GM23338 (cell line): ENCODE measurements around the gene IGSF22.

Experiments
- CREB1 ChIP-seq: fragments of 250-450 bp; sonication (Bioruptor Pico); IDR thresholded peaks from 2 replicates; pipeline ENCODE4 v1.5.0; 2020; ENCODE audit warnings: low read depth, mild to moderate bottlenecking, moderate library complexity
- CTCF ChIP-seq, 2 experiments: fragments of 200-600 bp in 1 of 2; sonication (generic) in 1 of 2; conservative IDR thresholded peaks; 2 replicates each; pipeline versions ENCODE4 v1.5.1 to v1.6.1; 2016 to 2017; ENCODE audit warnings: antibody characterized with exemption in 2 of 2, low read depth in 2 of 2, mild to moderate bottlenecking in 2 of 2, moderate library complexity in 1 of 2
- EZH2 ChIP-seq: fragments of 200-600 bp; sonication (generic); IDR thresholded peaks from one replicate; pipeline ENCODE4 v1.8.0; 2017; ENCODE audit warnings: antibody characterized with exemption, mild to moderate bottlenecking, low read depth; ENCODE audit not compliant: unreplicated experiment
- EZH2phosphoT487 ChIP-seq: fragments of 200-600 bp; sonication (generic); IDR thresholded peaks from one replicate; pipeline ENCODE4 v1.8.1; 2018; ENCODE audit warnings: antibody characterized with exemption; ENCODE audit not compliant: unreplicated experiment
- JUNB ChIP-seq: IDR thresholded peaks from one replicate; pipeline ENCODE4 v1.6.1; 2016; ENCODE audit warnings: antibody characterized with exemption; ENCODE audit not compliant: unreplicated experiment
- POLR2AphosphoS5 ChIP-seq: IDR thresholded peaks from 2 replicates; pipeline ENCODE4 v1.6.1; 2016; ENCODE audit warnings: antibody characterized with exemption, low read depth
- REST ChIP-seq: IDR thresholded peaks from one replicate; pipeline ENCODE4 v1.6.1; 2018; ENCODE audit warnings: antibody characterized with exemption; ENCODE audit not compliant: unreplicated experiment
- ZNF462 ChIP-seq: fragments of 250-450 bp; sonication (Bioruptor Pico); IDR thresholded peaks from 2 replicates; pipeline ENCODE4 v1.5.0; 2020; ENCODE audit warnings: mild to moderate bottlenecking, moderate library complexity

DNA sequence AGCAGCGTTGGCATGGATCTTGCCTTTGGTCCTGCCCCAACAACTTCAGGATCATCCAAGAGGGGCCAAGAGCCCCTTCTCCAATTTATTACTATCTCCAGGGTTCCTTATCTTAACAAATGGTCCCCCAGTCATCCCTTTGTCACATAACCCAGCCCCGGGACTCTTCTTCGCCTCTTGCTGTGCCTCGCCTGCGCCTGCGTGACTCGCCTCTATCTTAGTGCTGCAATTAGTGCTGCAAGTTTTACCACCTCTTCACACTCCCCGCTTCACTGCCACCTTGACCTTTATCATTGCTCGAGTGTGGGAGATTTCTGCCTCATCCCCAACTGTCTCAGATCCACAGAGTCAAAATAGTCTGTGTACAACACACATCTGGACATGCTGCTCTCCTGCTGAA lies 4.0 kb upstream of the IGSF22 start:
- TF ChIP-seq JUNB (no peak), CTCF (conservative IDR thresholded peaks at IDR 0.05; ENCODE audit: low read depth in 2 of 2) (no peak), POLR2AphosphoS5 (no peak), EZH2 (no peak), REST (no peak), ZNF462 (no peak), CREB1 (CRISPR knock-in tag) (no peak), EZH2phosphoT487 (no peak)
